Ecto neural progenitor cell (in vitro differentiated cells): ENCODE measurements around the gene ANKS1A.

Experiments
- DNase-seq: peaks from one replicate; pipeline ENCODE4 v3.0.0-alpha.2; 2018; ENCODE audit warnings: low spot score

The ANKS1A gene

GRCh38 chr6:35025232-35026188 is 136.5 kb downstream of the ANKS1A start:
- DNase-seq, result no peak

- DNase-seq, result no peak
Observed at GRCh38 chr6:35026434-35027222, 137.6 kb downstream of the ANKS1A start.

- DNase-seq, result no peak
Observed at GRCh38 chr6:35027807-35028206, 138.8 kb downstream of the ANKS1A start.

GRCh38 chr6:35028781-35029769 is 140.0 kb downstream of the ANKS1A start:
- no peak for DNase-seq

GRCh38 chr6:35030099-35030498 is 141.0 kb downstream of the ANKS1A start:
- no peak for DNase-seq

- no peak for DNase-seq
Observed at GRCh38 chr6:35031611-35032529, 142.8 kb downstream of the ANKS1A start.

GRCh38 chr6:35033683-35034082 is 144.6 kb downstream of the ANKS1A start:
- DNase-seq, result no peak

- no peak for DNase-seq
Observed at GRCh38 chr6:35034411-35035191, 145.5 kb downstream of the ANKS1A start.

- no peak for DNase-seq
Observed at GRCh38 chr6:35035481-35036030, 146.5 kb downstream of the ANKS1A start.

GRCh38 chr6:35036059-35036827 is 147.2 kb downstream of the ANKS1A start:
- DNase-seq, result no peak

- DNase-seq, result no peak
Observed at GRCh38 chr6:35036828-35037663, 148.0 kb downstream of the ANKS1A start.

GRCh38 chr6:35037664-35038038 is 148.6 kb downstream of the ANKS1A start:
- DNase-seq, result no peak

GRCh38 chr6:35038076-35038475 is 149.0 kb downstream of the ANKS1A start:
- no peak for DNase-seq

- no peak for DNase-seq
Observed at GRCh38 chr6:35040398-35040797, 151.3 kb downstream of the ANKS1A start.

- no peak for DNase-seq
Observed at GRCh38 chr6:35041086-35041861, 152.2 kb downstream of the ANKS1A start.

GRCh38 chr6:35042031-35042815 is 153.2 kb downstream of the ANKS1A start:
- no peak for DNase-seq
